Testis (tissue), 3 donors: ENCODE data around the gene SLAMF9. TPM values are rescaled to one million over a fixed set of nuclear protein-coding genes. Genes with fewer than 3 reads are reported as not detected.

ENCODE experiments used
- DNase-seq: peaks from one replicate; pipeline ENCODE4 v3.0.0-alpha.2; 2019
- H3K27ac ChIP-seq, 2 donors: fragments of 200-600 bp; sonication (generic); one replicate each; pipeline ENCODE4 v1.5.1; 2019
- H3K27me3 ChIP-seq: fragments of 200-600 bp; sonication (generic); one replicate; pipeline ENCODE4 v1.5.1; 2019
- H3K36me3 ChIP-seq: fragments of 200-600 bp; sonication (generic); one replicate; pipeline ENCODE4 v1.5.1; 2017; ENCODE audit warnings: low read depth; ENCODE audit errors: missing control alignments
- H3K4me1 ChIP-seq: fragments of 200-600 bp; sonication (generic); one replicate; pipeline ENCODE4 v1.5.1; 2019
- H3K4me3 ChIP-seq, 2 donors: fragments of 200-600 bp; sonication (generic); one replicate each; pipeline ENCODE4 v1.5.1; 2017 to 2019
- H3K9me3 ChIP-seq: fragments of 200-600 bp; sonication (generic); one replicate; pipeline ENCODE4 v1.5.1; 2017
- POLR2A ChIP-seq: fragments of 450-650 bp; IDR thresholded peaks from one replicate; pipeline ENCODE4 v1.6.1; 2017; ENCODE audit warnings: antibody characterized with exemption, mild to moderate bottlenecking, moderate library complexity
- WGBS, 2 donors: methylation state at CpG; one replicate each; pipeline ENCODE4 v1.1.5; 2018; 5-methylcytosine and 5-hydroxymethylcytosine counted together
- intact Hi-C: fragments of 100-400 bp; cut with DNase I; formaldehyde crosslinking; loops from one replicate; pipeline ENCODE4 v1.15.1; 2023; ENCODE audit warnings: low total_unique reads
- polyA plus RNA-seq: library from polyadenylated mRNA; stranded (reverse); fragments of 350-450 nt; fragmentation: Illumina TruSeq; extraction: RNeasy Lipid Tissue Mini Kit (QIAGEN cat#74804); gene quantifications from one replicate; pipeline ENCODE4 v1.2.3, GENCODE V29; 2014; ENCODE audit warnings: low read depth, low replicate concordance; ENCODE audit not compliant: insufficient read depth
- total RNA-seq, 2 donors: library from RNA; depleted of rRNA; stranded (reverse); fragments of >200 nt; gene quantifications; one replicate each; pipeline ENCODE4 v1.2.3, GENCODE V29; 2016
- TF ChIP-seq, protein P1 (sequence below), 3 experiments: fragments of 450-650 bp in 2 of 3; fragments of 200-600 bp in 1 of 3; sonication (generic) in 1 of 3; IDR thresholded peaks; one replicate each; pipeline ENCODE4 v1.5.1; 2016 to 2019; ENCODE audit warnings: antibody characterized with exemption in 3 of 3, mild to moderate bottlenecking in 2 of 3, moderate library complexity in 1 of 3

Gene SLAMF9
- total and polyA plus RNA-seq, 3 donors from 2014 or later = 0.74 to 2.0 TPM; not detected in 1

DNA sequence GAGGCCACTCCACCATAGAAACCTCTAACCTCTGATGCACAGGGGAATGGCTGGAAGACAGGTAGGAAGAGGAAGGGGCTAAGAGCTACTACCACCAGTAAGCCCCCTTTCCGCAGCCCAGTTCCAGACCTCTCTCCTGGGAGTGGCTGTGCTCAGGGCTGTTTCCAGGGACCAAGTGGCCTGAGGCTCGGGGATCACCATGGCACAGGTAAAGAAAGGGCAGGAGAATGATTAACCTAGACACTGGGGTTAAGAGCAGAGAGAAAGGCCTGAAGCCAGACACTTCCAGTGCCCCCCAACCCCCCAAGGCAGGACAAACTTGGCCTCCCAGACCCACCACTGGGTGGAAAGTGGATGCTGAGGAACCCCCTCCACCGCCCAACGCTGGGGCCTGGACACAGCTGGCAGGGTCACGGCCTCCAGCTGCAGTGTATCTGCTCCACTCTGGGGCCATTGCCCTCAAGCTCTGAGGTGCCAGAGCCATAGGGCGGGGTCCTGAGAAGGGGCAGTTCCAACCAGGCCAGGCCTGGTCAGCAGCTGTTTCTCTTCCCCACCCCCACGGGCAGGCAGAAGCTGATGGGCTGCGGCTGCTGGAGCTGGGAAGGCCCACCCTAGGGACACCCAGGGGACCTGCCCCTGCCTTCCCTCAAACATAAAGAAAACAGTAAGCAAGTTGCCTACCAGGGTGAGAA lies 31.4 kb downstream of the SLAMF9 start:
- Histone ChIP-seq H3K27ac (peak overlapping the region; percentile 32 to 91), H3K4me1 (peaks cover 28% of the 10 kb centered on the region), H3K9me3 (no peaks in the 10 kb centered on the region), H3K27me3 (no peaks in the 10 kb centered on the region), H3K4me3 (peak overlapping the region in 1 of 2 donors; percentile 88), H3K36me3 (no peaks in the 10 kb centered on the region)
- intact Hi-C loops = no loop called here
- WGBS, 2 donors = 57 to 66% methylated on average over 6 to 7 of the region's 8 CpGs
- no peak for DNase-seq
- TF ChIP-seq, protein P1, sequence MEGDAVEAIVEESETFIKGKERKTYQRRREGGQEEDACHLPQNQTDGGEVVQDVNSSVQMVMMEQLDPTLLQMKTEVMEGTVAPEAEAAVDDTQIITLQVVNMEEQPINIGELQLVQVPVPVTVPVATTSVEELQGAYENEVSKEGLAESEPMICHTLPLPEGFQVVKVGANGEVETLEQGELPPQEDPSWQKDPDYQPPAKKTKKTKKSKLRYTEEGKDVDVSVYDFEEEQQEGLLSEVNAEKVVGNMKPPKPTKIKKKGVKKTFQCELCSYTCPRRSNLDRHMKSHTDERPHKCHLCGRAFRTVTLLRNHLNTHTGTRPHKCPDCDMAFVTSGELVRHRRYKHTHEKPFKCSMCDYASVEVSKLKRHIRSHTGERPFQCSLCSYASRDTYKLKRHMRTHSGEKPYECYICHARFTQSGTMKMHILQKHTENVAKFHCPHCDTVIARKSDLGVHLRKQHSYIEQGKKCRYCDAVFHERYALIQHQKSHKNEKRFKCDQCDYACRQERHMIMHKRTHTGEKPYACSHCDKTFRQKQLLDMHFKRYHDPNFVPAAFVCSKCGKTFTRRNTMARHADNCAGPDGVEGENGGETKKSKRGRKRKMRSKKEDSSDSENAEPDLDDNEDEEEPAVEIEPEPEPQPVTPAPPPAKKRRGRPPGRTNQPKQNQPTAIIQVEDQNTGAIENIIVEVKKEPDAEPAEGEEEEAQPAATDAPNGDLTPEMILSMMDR (IDR thresholded peaks at IDR 0.05) = no peak
- no peak for TF ChIP-seq POLR2A

- intact Hi-C loops = no loop called here
- H3K27ac ChIP-seq = peak overlapping the region; percentile 32 to 91
- H3K36me3 ChIP-seq = no peaks in the 10 kb centered on the region
- H3K9me3 ChIP-seq = no peaks in the 10 kb centered on the region
- DNase-seq = no peak
- no peaks in the 10 kb centered on the region for H3K27me3 ChIP-seq
- H3K4me3 ChIP-seq = no peak overlapping the region
- H3K4me1 ChIP-seq = peaks cover 28% of the 10 kb centered on the region
- WGBS, 2 donors = 48 to 59% methylated on average over 14 to 18 of the region's 18 CpGs
- TF ChIP-seq POLR2A = no peak
- TF ChIP-seq, protein P1 (IDR thresholded peaks at IDR 0.05) = no peak
These were observed 32.1 kb downstream of the SLAMF9 start for GRCh38 chr1:159921700-159922504.

- intact Hi-C loops = no loop called here
- no peak for DNase-seq
- Histone ChIP-seq H3K4me3 (no peak overlapping the region), H3K9me3 (no peaks in the 10 kb centered on the region), H3K4me1 (peaks cover 27% of the 10 kb centered on the region), H3K27ac (no peak overlapping the region), H3K27me3 (no peaks in the 10 kb centered on the region), H3K36me3 (no peaks in the 10 kb centered on the region)
- no peak for TF ChIP-seq POLR2A
- TF ChIP-seq, protein P1 (IDR thresholded peaks at IDR 0.05) = no peak
- WGBS, 2 donors = 72 to 85% methylated on average over 1 of the region's 1 CpG
These were observed 32.8 kb downstream of the SLAMF9 start for GRCh38 chr1:159921251-159921650.

GRCh38 chr1:159920651-159921050 lies 33.4 kb downstream of the SLAMF9 start:
- no peak for DNase-seq
- H3K36me3 ChIP-seq = no peaks in the 10 kb centered on the region
- H3K4me1 ChIP-seq = peaks cover 21% of the 10 kb centered on the region
- 61 to 75% methylated on average over 1 of the region's 1 CpG for WGBS, 2 donors
- H3K27me3 ChIP-seq = no peaks in the 10 kb centered on the region
- H3K4me3 ChIP-seq = no peak overlapping the region
- no peaks in the 10 kb centered on the region for H3K9me3 ChIP-seq
- no peak for TF ChIP-seq POLR2A
- TF ChIP-seq, protein P1 (IDR thresholded peaks at IDR 0.05) = no peak
- H3K27ac ChIP-seq = no peak overlapping the region
- intact Hi-C loops = no loop called here
